Measurements from ENCODE around the gene RAPGEF4. TPM values are rescaled to one million over a fixed set of nuclear protein-coding genes. Genes with fewer than 3 reads are reported as not detected.

Gene RAPGEF4
- total RNA-seq, 1 experiment from 2014 or later: 0.59 TPM

DNA sequence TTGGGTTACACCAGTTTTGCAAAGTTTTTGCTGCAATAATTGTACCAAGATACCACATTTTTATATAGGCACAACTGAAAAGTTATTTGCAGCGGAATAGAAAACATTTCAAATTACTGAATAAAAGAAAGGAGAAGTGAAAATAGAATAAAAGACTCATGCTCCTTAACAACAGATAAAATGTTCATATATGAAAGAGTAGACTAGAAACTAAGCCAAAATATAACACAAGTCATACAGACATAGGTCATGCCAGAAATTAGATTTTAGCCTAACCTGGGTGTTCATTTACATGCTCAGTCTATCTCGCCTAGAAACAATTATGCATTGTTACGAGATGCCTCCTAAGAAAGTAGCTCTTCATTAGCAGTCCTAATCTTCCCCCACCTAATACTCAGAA, 323.6 kb downstream of the RAPGEF4 start:
- intact Hi-C loops (cut with micrococcal nuclease): no loop called here
- CTCF ChIA-PET: no interaction called here
- no peaks in the 10 kb centered on the region for H3K27me3 ChIP-seq (ENCODE audit: insufficient read depth, low read length)
- H3K36me3 ChIP-seq (ENCODE audit: control insufficient read depth in 1 of 2, insufficient read depth in 2 of 2, low read length in 2 of 2): no peaks in the 10 kb centered on the region
- H3K79me2 ChIP-seq (ENCODE audit: insufficient read depth, low read length): no peaks in the 10 kb centered on the region
- POLR2A ChIA-PET: no interaction called here
- TF ChIP-seq JUND (IDR thresholded peaks at IDR 0.05): no peak
- no peaks in the 10 kb centered on the region for H3K9me2 ChIP-seq (ENCODE audit: insufficient read depth)
- H4K20me1 ChIP-seq (ENCODE audit: insufficient read depth): no peaks in the 10 kb centered on the region
- H3K27ac ChIP-seq (ENCODE audit: low read depth, low read length): no peak overlapping the region
- BruUV-seq (replicated peaks): no TSS peak
- H3K9ac ChIP-seq (ENCODE audit: low read length): no peak overlapping the region
- H2AFZ ChIP-seq (ENCODE audit: low read depth, low read length, poor library complexity, severe bottlenecking): no peak overlapping the region
- DNase-seq (ENCODE audit: low read depth, low spot score): no peak
- H3K9me3 ChIP-seq (ENCODE audit: control insufficient read depth in 1 of 2, insufficient read depth in 1 of 2, low read depth in 1 of 2, low read length in 2 of 2): no peaks in the 10 kb centered on the region
- no peak overlapping the region for H3K4me3 ChIP-seq (replicated peaks in 1 of 2; ENCODE audit: low read depth in 1 of 2, low read length in 2 of 2)
- H3K4me2 ChIP-seq (ENCODE audit: low read length): no peak overlapping the region
- H3K4me1 ChIP-seq (ENCODE audit: control insufficient read depth in 1 of 2, insufficient read depth in 2 of 2, low read length in 2 of 2): no peaks in the 10 kb centered on the region
- RAD21 ChIA-PET (ENCODE audit: low non-redundant PET in 1 of 2, low total read pairs in 2 of 2, uncharacterized antibody in 2 of 2, unreplicated experiment in 2 of 2): no interaction called here
- ATAC-seq: no peak

GRCh38 chr2:173059971-173060461, 324.4 kb downstream of the RAPGEF4 start:
- CTCF ChIA-PET: no interaction called here
- no TSS peak for BruUV-seq (replicated peaks)
- ATAC-seq: no peak
- TF ChIP-seq ZBTB33 (IDR thresholded peaks at IDR 0.05; ENCODE audit: extremely low read depth, insufficient replicate concordance, low read length) (no peak), TCF7L2 (IDR thresholded peaks at IDR 0.05; ENCODE audit: borderline replicate concordance, extremely low read depth, insufficient read depth, insufficient read length) (no peak), SIN3A (IDR thresholded peaks at IDR 0.05; ENCODE audit: low read depth) (no peak), SRF (IDR thresholded peaks at IDR 0.05; ENCODE audit: low read depth) (no peak), EGR1 (IDR thresholded peaks at IDR 0.05; ENCODE audit: low read depth) (no peak), JUND (IDR thresholded peaks at IDR 0.05) (no peak), CBX3 (IDR thresholded peaks at IDR 0.05; ENCODE audit: low read depth) (no peak), ZFX (IDR thresholded peaks at IDR 0.05) (no peak), POLR2AphosphoS5 (IDR thresholded peaks at IDR 0.05; ENCODE audit: low read depth, low read length) (no peak), EZH2phosphoT487 (IDR thresholded peaks at IDR 0.05; ENCODE audit: borderline replicate concordance) (no peak), POLR2A (IDR thresholded peaks at IDR 0.05; ENCODE audit: borderline replicate concordance, extremely low read depth, insufficient read depth, insufficient read length) (no peak), MAX (IDR thresholded peaks at IDR 0.05) (no peak), CTCF (IDR thresholded peaks at IDR 0.05 in 2 of 3, conservative IDR thresholded peaks at IDR 0.05 in 1 of 3; ENCODE audit: borderline replicate concordance in 1 of 3, insufficient read depth in 1 of 3, low read depth in 2 of 3, low read length in 2 of 3) (no peak), FOSL1 (IDR thresholded peaks at IDR 0.05; ENCODE audit: low read depth) (no peak), ATF3 (IDR thresholded peaks at IDR 0.05) (no peak), ZNF274 (IDR thresholded peaks at IDR 0.05; ENCODE audit: low read depth, low read length) (no peak), ELF1 (IDR thresholded peaks at IDR 0.05; ENCODE audit: borderline replicate concordance, low read depth) (no peak), SP1 (IDR thresholded peaks at IDR 0.05; ENCODE audit: low read depth) (no peak), YY1 (IDR thresholded peaks at IDR 0.05; ENCODE audit: extremely low read depth, insufficient replicate concordance, low read depth, low read length) (no peak)

More at GRCh38 chr2:173059971-173060461, 324.4 kb downstream of the RAPGEF4 start:
- no peak overlapping the region for H2AFZ ChIP-seq (ENCODE audit: low read depth, low read length, poor library complexity, severe bottlenecking)
- H3K4me2 ChIP-seq (ENCODE audit: low read length): no peak overlapping the region
- DNase-seq (ENCODE audit: low read depth, low spot score): no peak
- H3K9me2 ChIP-seq (ENCODE audit: insufficient read depth): no peaks in the 10 kb centered on the region
- no peaks in the 10 kb centered on the region for H3K9me3 ChIP-seq (ENCODE audit: control insufficient read depth in 1 of 2, insufficient read depth in 1 of 2, low read depth in 1 of 2, low read length in 2 of 2)
- H4K20me1 ChIP-seq (ENCODE audit: insufficient read depth): no peaks in the 10 kb centered on the region
- no peaks in the 10 kb centered on the region for H3K36me3 ChIP-seq (ENCODE audit: control insufficient read depth in 1 of 2, insufficient read depth in 2 of 2, low read length in 2 of 2)
- ChIA-PET RAD21 (ENCODE audit: low non-redundant PET in 1 of 2, low total read pairs in 2 of 2, uncharacterized antibody in 2 of 2, unreplicated experiment in 2 of 2) (no interaction called here), POLR2A (no interaction called here)
- H3K27me3 ChIP-seq (ENCODE audit: insufficient read depth, low read length): no peaks in the 10 kb centered on the region
- no peaks in the 10 kb centered on the region for H3K79me2 ChIP-seq (ENCODE audit: insufficient read depth, low read length)
- H3K27ac ChIP-seq (ENCODE audit: low read depth, low read length): no peak overlapping the region
- H3K4me1 ChIP-seq (ENCODE audit: control insufficient read depth in 1 of 2, insufficient read depth in 2 of 2, low read length in 2 of 2): no peaks in the 10 kb centered on the region
- H3K9ac ChIP-seq (ENCODE audit: low read length): no peak overlapping the region
- intact Hi-C loops (cut with micrococcal nuclease): no loop called here
- H3K4me3 ChIP-seq (replicated peaks in 1 of 2; ENCODE audit: low read depth in 1 of 2, low read length in 2 of 2): no peak overlapping the region
